HepG2 (cell line): Measurements from ENCODE around the gene TMEM174. TPM values are rescaled to one million over a fixed set of nuclear protein-coding genes. Genes with fewer than 3 reads are reported as not detected.

Experiments used
- DPF2 ChIP-seq: sonication (generic); formaldehyde crosslinking; IDR thresholded peaks from 2 replicates; pipeline ENCODE4 v1.4.0; 2020; ENCODE audit warnings: mild to moderate bottlenecking, low read depth, missing genetic modification reagents, borderline replicate concordance
- EED ChIP-seq: sonication (generic); formaldehyde crosslinking; IDR thresholded peaks from 2 replicates; pipeline ENCODE4 v1.5.0; 2020; ENCODE audit warnings: mild to moderate bottlenecking, missing genetic modification reagents
- FLYWCH1 ChIP-seq: sonication (generic); formaldehyde crosslinking; IDR thresholded peaks from 2 replicates; pipeline ENCODE4 v1.8.1; 2023; ENCODE audit warnings: mild to moderate bottlenecking, missing genetic modification reagents
- GTF2F1 ChIP-seq: fragments of 150-350 bp; IDR thresholded peaks from 2 replicates; pipeline ENCODE4 v1.6.1; 2014; ENCODE audit warnings: low read length
- MEF2D ChIP-seq: sonication (generic); formaldehyde crosslinking; IDR thresholded peaks from 2 replicates; pipeline ENCODE4 v1.5.1; 2020; ENCODE audit warnings: mild to moderate bottlenecking, missing genetic modification reagents
- NRL ChIP-seq: sonication (generic); formaldehyde crosslinking; IDR thresholded peaks from 2 replicates; pipeline ENCODE4 v1.5.0; 2020; ENCODE audit warnings: missing genetic modification reagents, mild to moderate bottlenecking, moderate library complexity, borderline replicate concordance
- RAD21 ChIP-seq: fragments of 450-650 bp; formaldehyde crosslinking; IDR thresholded peaks from 2 replicates; pipeline ENCODE4 v1.5.0; 2020; ENCODE audit warnings: mild to moderate bottlenecking
- RNF2 ChIP-seq: fragments of 450-650 bp; conservative IDR thresholded peaks from 2 replicates; pipeline ENCODE4 v1.6.1; 2016; ENCODE audit warnings: low read depth
- SALL2 ChIP-seq: sonication (generic); formaldehyde crosslinking; IDR thresholded peaks from 2 replicates; pipeline ENCODE4 v1.8.1; 2023; ENCODE audit warnings: mild to moderate bottlenecking, missing genetic modification reagents, inconsistent platforms
- SMAD3 ChIP-seq: sonication (generic); formaldehyde crosslinking; IDR thresholded peaks from 2 replicates; pipeline ENCODE4 v1.4.0; 2020; ENCODE audit warnings: missing genetic modification reagents
- SP140L ChIP-seq: sonication (generic); formaldehyde crosslinking; IDR thresholded peaks from 2 replicates; pipeline ENCODE4 v1.4.0; 2020; ENCODE audit warnings: missing genetic modification reagents, borderline replicate concordance
- SRSF1 ChIP-seq: fragments of 200-400 bp; formaldehyde crosslinking; optimal IDR thresholded peaks from 2 replicates; pipeline ENCODE3; 2017; ENCODE audit warnings: mild to moderate bottlenecking, low read depth, low read length, moderate library complexity
- TAF1 ChIP-seq: sonication (generic); formaldehyde crosslinking; IDR thresholded peaks from 2 replicates; pipeline ENCODE4 v1.4.0; 2020; ENCODE audit warnings: missing genetic modification reagents
- ZFP41 ChIP-seq: sonication (generic); formaldehyde crosslinking; IDR thresholded peaks from 2 replicates; pipeline ENCODE4 v1.4.0; 2020; ENCODE audit warnings: mild to moderate bottlenecking, missing genetic modification reagents, borderline replicate concordance
- ZKSCAN8 ChIP-seq: IDR thresholded peaks from 2 replicates; pipeline ENCODE4 v1.6.1; 2016; ENCODE audit warnings: borderline replicate concordance, missing genetic modification reagents, missing compliant biosample characterization
- ZNF232 ChIP-seq: sonication (generic); formaldehyde crosslinking; IDR thresholded peaks from 2 replicates; pipeline ENCODE4 v1.4.0; 2020; ENCODE audit warnings: missing genetic modification reagents, borderline replicate concordance
- ZNF292 ChIP-seq: sonication (generic); formaldehyde crosslinking; IDR thresholded peaks from 2 replicates; pipeline ENCODE4 v1.8.1; 2022; ENCODE audit warnings: mild to moderate bottlenecking, low read depth, missing genetic modification reagents, borderline replicate concordance
- ZNF598 ChIP-seq: sonication (generic); formaldehyde crosslinking; IDR thresholded peaks from 2 replicates; pipeline ENCODE4 v1.5.1; 2020; ENCODE audit warnings: mild to moderate bottlenecking, missing genetic modification reagents, borderline replicate concordance
- ZNF605 ChIP-seq: sonication (generic); formaldehyde crosslinking; IDR thresholded peaks from 2 replicates; pipeline ENCODE4 v1.8.0; 2022; ENCODE audit warnings: mild to moderate bottlenecking, missing genetic modification reagents
- ZNF713 ChIP-seq: sonication (generic); formaldehyde crosslinking; IDR thresholded peaks from 2 replicates; pipeline ENCODE4 v1.4.0; 2020; ENCODE audit warnings: mild to moderate bottlenecking, missing genetic modification reagents
- ZNF768 ChIP-seq: sonication (generic); formaldehyde crosslinking; IDR thresholded peaks from 2 replicates; pipeline ENCODE4 v1.4.0; 2020; ENCODE audit warnings: missing genetic modification reagents
- ZNF891 ChIP-seq: sonication (generic); formaldehyde crosslinking; IDR thresholded peaks from 2 replicates; pipeline ENCODE4 v1.5.0; 2020; ENCODE audit warnings: mild to moderate bottlenecking, missing genetic modification reagents
- polyA plus RNA-seq, 8 experiments: library from polyadenylated mRNA; depleted of rRNA in 3 of 8; stranded (reverse) in 7 of 8; unstranded in 1 of 8; fragments of >200 nt; fragmentation: Illumina TruSeq in 4 of 8; extraction: Trizol in 4 of 8; gene quantifications; 2 replicates each; pipeline versions ENCODE4 v1.2.1 to v1.2.3, GENCODE V29; 2011 to 2016; ENCODE audit warnings: low read depth in 4 of 8, missing spikeins in 1 of 8, mixed read lengths in 1 of 8; ENCODE audit not compliant: insufficient read depth in 1 of 8
- total RNA-seq, 5 experiments: library from RNA; depleted of rRNA; stranded (reverse); fragments of >200 nt; fragmentation: Illumina TruSeq; extraction: Trizol; gene quantifications; 2 replicates each; pipeline ENCODE4 v1.2.3, GENCODE V29; 2016; ENCODE audit warnings: low read depth in 1 of 5
- TF ChIP-seq, protein P1 (sequence below), 2 experiments: sonication (generic) in 1 of 2; formaldehyde crosslinking in 1 of 2; IDR thresholded peaks; 2 replicates each; pipeline versions ENCODE4 v1.5.1 to v1.6.1; 2011 to 2020; ENCODE audit warnings: borderline replicate concordance in 1 of 2, low read depth in 1 of 2, low read length in 1 of 2, mild to moderate bottlenecking in 1 of 2, missing genetic modification reagents in 1 of 2, moderate library complexity in 1 of 2
- TF ChIP-seq, protein P2 (sequence below): sonication (generic); formaldehyde crosslinking; IDR thresholded peaks from 2 replicates; pipeline ENCODE4 v1.5.1; 2020; ENCODE audit warnings: missing genetic modification reagents, mild to moderate bottlenecking, borderline replicate concordance
- TF ChIP-seq, protein P3 (sequence below): sonication (generic); formaldehyde crosslinking; IDR thresholded peaks from 2 replicates; pipeline ENCODE4 v1.8.0; 2022; ENCODE audit warnings: mild to moderate bottlenecking, missing genetic modification reagents, moderate library complexity

TMEM174 gene
- total and polyA plus RNA-seq, 2 of the 13 experiments (the other 11 are each of a cell fraction or from before 2014, with no cell fraction given) = not detected

DNA sequence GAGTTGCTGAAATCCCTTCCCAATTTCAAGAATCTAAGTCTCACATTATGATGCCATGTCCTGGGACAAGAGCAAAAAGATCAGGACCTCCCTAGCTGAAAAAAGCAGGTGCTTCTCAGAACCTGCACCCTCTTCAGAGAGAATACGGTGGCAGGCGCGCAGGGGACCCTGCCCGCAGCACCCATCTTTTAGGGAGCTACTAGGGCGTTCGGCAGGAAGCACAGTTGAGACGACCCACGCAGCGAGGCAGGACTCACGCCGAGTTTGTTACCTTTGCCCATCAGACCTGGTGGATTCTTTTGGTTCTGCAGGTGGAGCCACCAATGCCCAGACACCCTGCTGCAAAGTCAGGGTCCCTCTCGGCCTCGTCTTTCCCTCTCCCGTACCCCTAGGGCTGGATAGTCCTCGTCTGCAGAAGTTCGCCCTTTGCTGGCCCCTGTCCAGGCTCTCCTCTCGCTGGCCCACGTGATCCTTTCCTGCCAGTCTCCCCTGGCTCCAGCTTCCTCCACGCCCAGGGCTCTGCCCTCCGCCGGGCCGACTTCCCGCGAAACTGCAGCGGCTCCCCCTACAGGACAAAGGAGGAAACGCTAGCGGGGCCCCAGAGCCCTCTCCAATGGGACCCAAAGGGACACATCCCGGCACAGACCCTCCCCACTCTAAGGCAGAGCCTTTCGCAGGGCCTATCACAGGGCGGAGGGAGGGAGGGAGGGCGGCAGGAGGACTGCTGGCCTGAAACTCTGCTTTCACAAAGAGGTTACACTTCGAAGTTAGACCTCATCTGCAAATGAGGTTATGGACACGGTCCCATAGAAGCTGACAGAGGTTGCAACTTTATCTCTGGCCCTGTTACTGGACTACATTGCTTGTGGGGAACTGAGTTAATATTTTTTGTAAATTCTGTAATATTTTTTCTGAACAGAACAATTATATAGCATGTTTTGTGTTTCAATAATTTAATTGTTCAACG is 28.8 kb downstream of the TMEM174 start (continued):
- TF ChIP-seq ZNF713 (CRISPR knock-in tag) = no peak
- TF ChIP-seq, protein P1, sequence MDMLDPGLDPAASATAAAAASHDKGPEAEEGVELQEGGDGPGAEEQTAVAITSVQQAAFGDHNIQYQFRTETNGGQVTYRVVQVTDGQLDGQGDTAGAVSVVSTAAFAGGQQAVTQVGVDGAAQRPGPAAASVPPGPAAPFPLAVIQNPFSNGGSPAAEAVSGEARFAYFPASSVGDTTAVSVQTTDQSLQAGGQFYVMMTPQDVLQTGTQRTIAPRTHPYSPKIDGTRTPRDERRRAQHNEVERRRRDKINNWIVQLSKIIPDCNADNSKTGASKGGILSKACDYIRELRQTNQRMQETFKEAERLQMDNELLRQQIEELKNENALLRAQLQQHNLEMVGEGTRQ (IDR thresholded peaks at IDR 0.05; ENCODE audit: low read depth, low read length) = peak; percentile 80
- TF ChIP-seq, protein P1 (CRISPR knock-in tag; IDR thresholded peaks at IDR 0.05; ENCODE audit: borderline replicate concordance) = peak; percentile 93
- 0 out of 2 replicates have a peak, but pooled peaks have one; percentile 43 for TF ChIP-seq RNF2
- no peak for TF ChIP-seq TAF1 (CRISPR knock-in tag)
- TF ChIP-seq GTF2F1 = no peak
- TF ChIP-seq ZNF232 (CRISPR knock-in tag) = no peak
- TF ChIP-seq ZNF598 (CRISPR knock-in tag) = 0 out of 2 replicates have a peak, but pooled peaks have one; percentile 35
- no peak for TF ChIP-seq ZFP41 (CRISPR knock-in tag)
- TF ChIP-seq ZNF292 (CRISPR knock-in tag) = no peak
- no peak for TF ChIP-seq SRSF1
- no peak for TF ChIP-seq MEF2D
- TF ChIP-seq RAD21 (CRISPR knock-in tag) = peak; percentile 62
- no peak for TF ChIP-seq FLYWCH1 (CRISPR knock-in tag)
- TF ChIP-seq NRL = 0 out of 2 replicates have a peak, but pooled peaks have one; percentile 24
- TF ChIP-seq SMAD3 = no peak
- 0 out of 2 replicates have a peak, but pooled peaks have one; percentile 29 for TF ChIP-seq ZNF768
- TF ChIP-seq ZNF891 = no peak
- no peak for TF ChIP-seq ZKSCAN8 (CRISPR knock-in tag)
- peak; percentile 47; the same call in 1 of the 2 replicates for TF ChIP-seq EED (CRISPR knock-in tag)
- TF ChIP-seq, protein P2, sequence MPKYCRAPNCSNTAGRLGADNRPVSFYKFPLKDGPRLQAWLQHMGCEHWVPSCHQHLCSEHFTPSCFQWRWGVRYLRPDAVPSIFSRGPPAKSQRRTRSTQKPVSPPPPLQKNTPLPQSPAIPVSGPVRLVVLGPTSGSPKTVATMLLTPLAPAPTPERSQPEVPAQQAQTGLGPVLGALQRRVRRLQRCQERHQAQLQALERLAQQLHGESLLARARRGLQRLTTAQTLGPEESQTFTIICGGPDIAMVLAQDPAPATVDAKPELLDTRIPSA (CRISPR knock-in tag) = no peak
- no peak for TF ChIP-seq DPF2 (CRISPR knock-in tag)
- TF ChIP-seq ZNF605 (CRISPR knock-in tag) = peak; percentile 44; the same call in 1 of the 2 replicates
- no peak for TF ChIP-seq SP140L (CRISPR knock-in tag)
- TF ChIP-seq, protein P3, sequence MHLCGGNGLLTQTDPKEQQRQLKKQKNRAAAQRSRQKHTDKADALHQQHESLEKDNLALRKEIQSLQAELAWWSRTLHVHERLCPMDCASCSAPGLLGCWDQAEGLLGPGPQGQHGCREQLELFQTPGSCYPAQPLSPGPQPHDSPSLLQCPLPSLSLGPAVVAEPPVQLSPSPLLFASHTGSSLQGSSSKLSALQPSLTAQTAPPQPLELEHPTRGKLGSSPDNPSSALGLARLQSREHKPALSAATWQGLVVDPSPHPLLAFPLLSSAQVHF (CRISPR knock-in tag) = no peak
- TF ChIP-seq SALL2 = no peak
